ENCODE measurements around the gene PPP1R36.
"Not testable (repeated sequence)": the region's sequence is repeated elsewhere in the genome, so short reads cannot be mapped to it uniquely, and the experiment has no call there.

Gene PPP1R36

GRCh38 chr14:64541261-64541971 lies 8.3 kb upstream of the PPP1R36 start:
- Mint-ChIP-seq H3K9me3 (peaks cover 18% of the 10 kb centered on the region), H3K4me1 (ENCODE audit: low read depth) (peaks cover 34% of the 10 kb centered on the region), H3K4me3 (peak overlapping the region; percentile 96), H3K27me3 (ENCODE audit: low read depth) (peaks cover 52% of the 10 kb centered on the region), H3K36me3 (ENCODE audit: low read depth) (peaks cover 24% of the 10 kb centered on the region), H3K27ac (no peak overlapping the region)

GRCh38 chr14:64541972-64542835 lies 7.6 kb upstream of the PPP1R36 start:
- H3K27ac Mint-ChIP-seq: no peak overlapping the region
- peaks cover 24% of the 10 kb centered on the region for H3K36me3 Mint-ChIP-seq (ENCODE audit: low read depth)
- H3K27me3 Mint-ChIP-seq (ENCODE audit: low read depth): peaks cover 52% of the 10 kb centered on the region
- H3K4me3 Mint-ChIP-seq: peak overlapping the region; percentile 83
- peaks cover 18% of the 10 kb centered on the region for H3K9me3 Mint-ChIP-seq
- peaks cover 34% of the 10 kb centered on the region for H3K4me1 Mint-ChIP-seq (ENCODE audit: low read depth)

GRCh38 chr14:64542836-64543201 lies 6.9 kb upstream of the PPP1R36 start:
- Mint-ChIP-seq H3K27me3 (ENCODE audit: low read depth) (peaks cover 52% of the 10 kb centered on the region), H3K4me1 (ENCODE audit: low read depth) (peaks cover 34% of the 10 kb centered on the region), H3K36me3 (ENCODE audit: low read depth) (peaks cover 24% of the 10 kb centered on the region), H3K9me3 (peaks cover 18% of the 10 kb centered on the region), H3K4me3 (peak overlapping the region; percentile 83), H3K27ac (no peak overlapping the region)

- H3K27me3 Mint-ChIP-seq (ENCODE audit: low read depth): peaks cover 54% of the 10 kb centered on the region
Measured at GRCh38 chr14:64544607-64545312, 5.0 kb upstream of the PPP1R36 start.

GRCh38 chr14:64549016-64549415 lies 745 bp upstream of the PPP1R36 start:
- Mint-ChIP-seq H3K4me3 (no peak overlapping the region), H3K9me3 (no peaks in the 10 kb centered on the region), H3K36me3 (ENCODE audit: low read depth) (peaks cover 3% of the 10 kb centered on the region), H3K27ac (no peak overlapping the region), H3K4me1 (ENCODE audit: low read depth) (peaks cover 8% of the 10 kb centered on the region), H3K27me3 (ENCODE audit: low read depth) (peaks cover 50% of the 10 kb centered on the region)

More at GRCh38 chr14:64544607-64545312, 5.0 kb upstream of the PPP1R36 start:
- peaks cover 33% of the 10 kb centered on the region for H3K4me1 Mint-ChIP-seq (ENCODE audit: low read depth)
- peaks cover 18% of the 10 kb centered on the region for H3K9me3 Mint-ChIP-seq
- no peak overlapping the region for H3K27ac Mint-ChIP-seq
- H3K36me3 Mint-ChIP-seq (ENCODE audit: low read depth): peaks cover 21% of the 10 kb centered on the region
- no peak overlapping the region for H3K4me3 Mint-ChIP-seq

GRCh38 chr14:64550621-64551333 lies 1.0 kb downstream of the PPP1R36 start:
- Mint-ChIP-seq H3K4me3 (peak overlapping the region; percentile 80), H3K4me1 (ENCODE audit: low read depth) (peaks cover 8% of the 10 kb centered on the region), H3K27me3 (ENCODE audit: low read depth) (peaks cover 48% of the 10 kb centered on the region), H3K36me3 (ENCODE audit: low read depth) (peaks cover 3% of the 10 kb centered on the region), H3K9me3 (no peaks in the 10 kb centered on the region), H3K27ac (no peak overlapping the region)

- peaks cover 3% of the 10 kb centered on the region for H3K36me3 Mint-ChIP-seq (ENCODE audit: low read depth)
- no peak overlapping the region for H3K4me3 Mint-ChIP-seq
- no peak overlapping the region for H3K27ac Mint-ChIP-seq
- peaks cover 53% of the 10 kb centered on the region for H3K27me3 Mint-ChIP-seq (ENCODE audit: low read depth)
- peaks cover 3% of the 10 kb centered on the region for H3K4me1 Mint-ChIP-seq (ENCODE audit: low read depth)
- no peaks in the 10 kb centered on the region for H3K9me3 Mint-ChIP-seq
Measured at GRCh38 chr14:64554556-64554955, 4.8 kb downstream of the PPP1R36 start.

- Mint-ChIP-seq H3K27me3 (ENCODE audit: low read depth) (peaks cover 39% of the 10 kb centered on the region), H3K4me3 (no peak overlapping the region), H3K36me3 (ENCODE audit: low read depth) (no peaks in the 10 kb centered on the region), H3K9me3 (no peaks in the 10 kb centered on the region), H3K27ac (no peak overlapping the region), H3K4me1 (ENCODE audit: low read depth) (peaks cover 4% of the 10 kb centered on the region)
Measured at GRCh38 chr14:64556526-64556925, 6.8 kb downstream of the PPP1R36 start.

- peaks cover 25% of the 10 kb centered on the region for H3K27me3 Mint-ChIP-seq (ENCODE audit: low read depth)
- not testable (repeated sequence) for H3K4me1 Mint-ChIP-seq (ENCODE audit: low read depth)
Measured at GRCh38 chr14:64558216-64558615, 8.5 kb downstream of the PPP1R36 start.

GRCh38 chr14:64561631-64562030 lies 11.9 kb downstream of the PPP1R36 start:
- peaks cover 7% of the 10 kb centered on the region for H3K4me1 Mint-ChIP-seq (ENCODE audit: low read depth)
- H3K27ac Mint-ChIP-seq: no peak overlapping the region
- no peaks in the 10 kb centered on the region for H3K36me3 Mint-ChIP-seq (ENCODE audit: low read depth)
- H3K4me3 Mint-ChIP-seq: no peak overlapping the region
- H3K27me3 Mint-ChIP-seq (ENCODE audit: low read depth): peaks cover 33% of the 10 kb centered on the region
- no peaks in the 10 kb centered on the region for H3K9me3 Mint-ChIP-seq

More at GRCh38 chr14:64558216-64558615, 8.5 kb downstream of the PPP1R36 start:
- not testable (repeated sequence) for H3K27ac Mint-ChIP-seq; H3K36me3 Mint-ChIP-seq (ENCODE audit: low read depth); H3K9me3 Mint-ChIP-seq; H3K4me3 Mint-ChIP-seq

- Mint-ChIP-seq H3K4me3 (no peak overlapping the region), H3K27ac (no peak overlapping the region), H3K9me3 (no peaks in the 10 kb centered on the region), H3K36me3 (ENCODE audit: low read depth) (no peaks in the 10 kb centered on the region), H3K4me1 (ENCODE audit: low read depth) (peaks cover 7% of the 10 kb centered on the region), H3K27me3 (ENCODE audit: low read depth) (peaks cover 41% of the 10 kb centered on the region)
Measured at GRCh38 chr14:64562436-64562835, 12.7 kb downstream of the PPP1R36 start.

- Mint-ChIP-seq H3K9me3 (no peaks in the 10 kb centered on the region), H3K36me3 (ENCODE audit: low read depth) (no peaks in the 10 kb centered on the region), H3K27me3 (ENCODE audit: low read depth) (peaks cover 40% of the 10 kb centered on the region), H3K27ac (no peak overlapping the region), H3K4me3 (no peak overlapping the region), H3K4me1 (ENCODE audit: low read depth) (peaks cover 7% of the 10 kb centered on the region)
Measured at GRCh38 chr14:64563696-64564095, 13.9 kb downstream of the PPP1R36 start.

- H3K4me1 Mint-ChIP-seq (ENCODE audit: low read depth): peaks cover 2% of the 10 kb centered on the region
- no peaks in the 10 kb centered on the region for H3K9me3 Mint-ChIP-seq
- no peak overlapping the region for H3K27ac Mint-ChIP-seq
- no peaks in the 10 kb centered on the region for H3K36me3 Mint-ChIP-seq (ENCODE audit: low read depth)
- H3K27me3 Mint-ChIP-seq (ENCODE audit: low read depth): peaks cover 40% of the 10 kb centered on the region
- H3K4me3 Mint-ChIP-seq: no peak overlapping the region
Measured at GRCh38 chr14:64566651-64567122, 16.9 kb downstream of the PPP1R36 start.

- Mint-ChIP-seq H3K27ac (no peak overlapping the region), H3K9me3 (no peaks in the 10 kb centered on the region), H3K36me3 (ENCODE audit: low read depth) (no peaks in the 10 kb centered on the region), H3K27me3 (ENCODE audit: low read depth) (peaks cover 30% of the 10 kb centered on the region), H3K4me1 (ENCODE audit: low read depth) (no peaks in the 10 kb centered on the region), H3K4me3 (no peak overlapping the region)
Measured at GRCh38 chr14:64569138-64569631, 19.4 kb downstream of the PPP1R36 start.
